GM19239 (cell line): ENCODE results near the gene UMODL1.

Experiments
- DNase-seq: peaks from one replicate; pipeline ENCODE4 v3.0.0; 2011; ENCODE audit warnings: low spot score; ENCODE audit not compliant: insufficient read length
- FAIRE-seq: peaks from 2 replicates; lab custom pipeline; 2011; peaks lifted over from hg19 to GRCh38; lab: Jason Lieb, UNC

UMODL1 gene

GRCh38 chr21:42156690-42157605 lies 85.8 kb downstream of the UMODL1 start:
- DNase-seq (no peak), FAIRE-seq (no peak)

GRCh38 chr21:42157606-42158310 lies 86.6 kb downstream of the UMODL1 start:
- FAIRE-seq = no peak

GRCh38 chr21:42158846-42159245 lies 87.7 kb downstream of the UMODL1 start:
- no peak for DNase-seq

More at GRCh38 chr21:42157606-42158310, 86.6 kb downstream of the UMODL1 start:
- DNase-seq = no peak

GRCh38 chr21:42159560-42160110 lies 88.5 kb downstream of the UMODL1 start:
- DNase-seq (no peak), FAIRE-seq (no peak)

More at GRCh38 chr21:42158846-42159245, 87.7 kb downstream of the UMODL1 start:
- no peak for FAIRE-seq

GRCh38 chr21:42160111-42160721 lies 89.1 kb downstream of the UMODL1 start:
- FAIRE-seq = no peak
- DNase-seq = no peak

- no peak for FAIRE-seq
- DNase-seq = no peak
These were observed 89.6 kb downstream of the UMODL1 start for GRCh38 chr21:42160765-42161164.

GRCh38 chr21:42161401-42161955 lies 90.4 kb downstream of the UMODL1 start:
- DNase-seq (no peak), FAIRE-seq (no peak)

- FAIRE-seq = no peak
These were observed 91.0 kb downstream of the UMODL1 start for GRCh38 chr21:42161956-42162681.

GRCh38 chr21:42162831-42163510 lies 91.9 kb downstream of the UMODL1 start:
- DNase-seq (no peak), FAIRE-seq (no peak)

More at GRCh38 chr21:42161956-42162681, 91.0 kb downstream of the UMODL1 start:
- DNase-seq = no peak

- FAIRE-seq (no peak), DNase-seq (no peak)
These were observed 92.4 kb downstream of the UMODL1 start for GRCh38 chr21:42163511-42163863.

GRCh38 chr21:42164064-42164789 lies 93.1 kb downstream of the UMODL1 start:
- FAIRE-seq (peak; percentile 85), DNase-seq (peak; percentile 78)

GRCh38 chr21:42164818-42165217 lies 93.7 kb downstream of the UMODL1 start:
- DNase-seq = no peak
- no peak for FAIRE-seq

- FAIRE-seq (no peak), DNase-seq (no peak)
These were observed 94.8 kb downstream of the UMODL1 start for GRCh38 chr21:42165901-42166300.

GRCh38 chr21:42169758-42170157 lies 98.6 kb downstream of the UMODL1 start:
- DNase-seq (no peak), FAIRE-seq (no peak)

GRCh38 chr21:42171091-42172053 lies 100.3 kb downstream of the UMODL1 start:
- no peak for DNase-seq
- no peak for FAIRE-seq

- FAIRE-seq (no peak), DNase-seq (no peak)
These were observed 101.7 kb downstream of the UMODL1 start for GRCh38 chr21:42172596-42173483.
